ENCODE measurements around the gene COX5B.

- TF ChIP-seq POLR2AphosphoS5 (IDR thresholded peaks at IDR 0.05; ENCODE audit: low read depth) = no peak
- TF ChIP-seq, protein P1, sequence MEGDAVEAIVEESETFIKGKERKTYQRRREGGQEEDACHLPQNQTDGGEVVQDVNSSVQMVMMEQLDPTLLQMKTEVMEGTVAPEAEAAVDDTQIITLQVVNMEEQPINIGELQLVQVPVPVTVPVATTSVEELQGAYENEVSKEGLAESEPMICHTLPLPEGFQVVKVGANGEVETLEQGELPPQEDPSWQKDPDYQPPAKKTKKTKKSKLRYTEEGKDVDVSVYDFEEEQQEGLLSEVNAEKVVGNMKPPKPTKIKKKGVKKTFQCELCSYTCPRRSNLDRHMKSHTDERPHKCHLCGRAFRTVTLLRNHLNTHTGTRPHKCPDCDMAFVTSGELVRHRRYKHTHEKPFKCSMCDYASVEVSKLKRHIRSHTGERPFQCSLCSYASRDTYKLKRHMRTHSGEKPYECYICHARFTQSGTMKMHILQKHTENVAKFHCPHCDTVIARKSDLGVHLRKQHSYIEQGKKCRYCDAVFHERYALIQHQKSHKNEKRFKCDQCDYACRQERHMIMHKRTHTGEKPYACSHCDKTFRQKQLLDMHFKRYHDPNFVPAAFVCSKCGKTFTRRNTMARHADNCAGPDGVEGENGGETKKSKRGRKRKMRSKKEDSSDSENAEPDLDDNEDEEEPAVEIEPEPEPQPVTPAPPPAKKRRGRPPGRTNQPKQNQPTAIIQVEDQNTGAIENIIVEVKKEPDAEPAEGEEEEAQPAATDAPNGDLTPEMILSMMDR (IDR thresholded peaks at IDR 0.05; ENCODE audit: insufficient read depth, low read length) = no peak
These were observed 17.7 kb downstream of the COX5B start for GRCh38 chr2:97663626-97663961.

All from HL-60 (cell line).